OCI-LY3 (cell line): ENCODE measurements around the gene KCTD3.

Experiments
- H2AFZ ChIP-seq: fragments of 200-600, 300-600 bp; shearing (Covaris generic); 2 replicates; pipeline ENCODE4 v1.6.0; 2014; ENCODE audit warnings: antibody characterized with exemption, low read depth, low read length
- H3K27ac ChIP-seq: fragments of 200-600, 300-600 bp; sonication (generic); 2 replicates; pipeline ENCODE4 v1.5.1; 2014; ENCODE audit warnings: mild to moderate bottlenecking, low read length, moderate library complexity, mixed read lengths
- H3K27me3 ChIP-seq: fragments of 200-600, 300-600 bp; sonication (generic); 2 replicates; pipeline ENCODE4 v1.6.1; 2014; ENCODE audit warnings: low read depth, low read length, mixed read lengths
- H3K36me3 ChIP-seq: fragments of 200-600, 300-600 bp; sonication (generic); replicated peaks from 2 replicates; pipeline ENCODE3; 2014; ENCODE audit warnings: low read depth, low read length, mixed read lengths
- H3K4me1 ChIP-seq: fragments of 300-600, 200-600 bp; sonication (generic); 2 replicates; pipeline ENCODE4 v1.6.1; 2014; ENCODE audit warnings: low read length, mixed read lengths
- H3K4me2 ChIP-seq: fragments of 200-600, 300-600 bp; sonication (generic); 2 replicates; pipeline ENCODE4 v1.6.1; 2014; ENCODE audit warnings: low read length, mixed read lengths
- H3K4me3 ChIP-seq: fragments of 300-600, 200-600 bp; sonication (generic); 2 replicates; pipeline ENCODE4 v1.5.1; 2014; ENCODE audit warnings: antibody characterized with exemption, mild to moderate bottlenecking, low read length, moderate library complexity
- H3K79me2 ChIP-seq: fragments of 300-600, 200-600 bp; shearing (Covaris generic); 2 replicates; pipeline ENCODE4 v1.6.1; 2014; ENCODE audit warnings: mild to moderate bottlenecking, low read length, mixed read lengths
- H3K9ac ChIP-seq: fragments of 300-600, 200-600 bp; shearing (Covaris generic); 2 replicates; pipeline ENCODE4 v1.6.0; 2014; ENCODE audit warnings: mild to moderate bottlenecking, low read length, moderate library complexity
- H3K9me3 ChIP-seq: fragments of 200-600, 300-600 bp; shearing (Covaris generic); 2 replicates; pipeline ENCODE4 v1.6.1; 2014; ENCODE audit warnings: low read length, mixed read lengths; ENCODE audit not compliant: insufficient read depth
- H4K20me1 ChIP-seq: fragments of 200-600, 300-600 bp; sonication (generic); 2 replicates; pipeline ENCODE4 v1.6.1; 2016; ENCODE audit warnings: low read length, mixed read lengths; ENCODE audit not compliant: insufficient read depth
- EZH2phosphoT487 ChIP-seq: fragments of 200-600 bp; shearing (Covaris generic); IDR thresholded peaks from 2 replicates; pipeline ENCODE4 v1.6.1; 2018; ENCODE audit warnings: antibody characterized with exemption, mixed run types, low read depth
- TF ChIP-seq, protein P1 (sequence below): fragments of 200-600, 300-600 bp; sonication (generic); IDR thresholded peaks from 2 replicates; pipeline ENCODE4 v1.5.1; 2014; ENCODE audit warnings: antibody characterized with exemption, low read length, low read depth

KCTD3 gene

DNA sequence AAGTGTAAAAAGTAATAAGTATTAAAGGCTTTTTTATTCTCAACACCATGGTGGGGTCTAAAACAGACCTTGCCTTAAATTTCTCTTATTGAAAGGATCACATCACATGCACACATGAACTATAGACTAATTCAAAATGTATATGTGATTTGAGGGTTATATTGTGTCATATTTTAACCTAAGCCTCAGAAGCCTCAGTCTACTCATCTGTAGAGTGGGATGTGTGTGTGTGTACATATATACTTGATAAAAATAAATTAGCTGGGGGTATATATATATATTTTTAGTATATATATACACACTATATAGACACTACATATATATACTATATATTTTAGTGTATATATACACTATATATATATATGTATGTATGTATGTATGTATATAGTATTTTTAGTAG is 58.8 kb downstream of the KCTD3 start:
- H3K36me3 ChIP-seq, result peaks cover 15% of the 10 kb centered on the region
- no peak overlapping the region for H2AFZ ChIP-seq
- TF ChIP-seq, protein P1, sequence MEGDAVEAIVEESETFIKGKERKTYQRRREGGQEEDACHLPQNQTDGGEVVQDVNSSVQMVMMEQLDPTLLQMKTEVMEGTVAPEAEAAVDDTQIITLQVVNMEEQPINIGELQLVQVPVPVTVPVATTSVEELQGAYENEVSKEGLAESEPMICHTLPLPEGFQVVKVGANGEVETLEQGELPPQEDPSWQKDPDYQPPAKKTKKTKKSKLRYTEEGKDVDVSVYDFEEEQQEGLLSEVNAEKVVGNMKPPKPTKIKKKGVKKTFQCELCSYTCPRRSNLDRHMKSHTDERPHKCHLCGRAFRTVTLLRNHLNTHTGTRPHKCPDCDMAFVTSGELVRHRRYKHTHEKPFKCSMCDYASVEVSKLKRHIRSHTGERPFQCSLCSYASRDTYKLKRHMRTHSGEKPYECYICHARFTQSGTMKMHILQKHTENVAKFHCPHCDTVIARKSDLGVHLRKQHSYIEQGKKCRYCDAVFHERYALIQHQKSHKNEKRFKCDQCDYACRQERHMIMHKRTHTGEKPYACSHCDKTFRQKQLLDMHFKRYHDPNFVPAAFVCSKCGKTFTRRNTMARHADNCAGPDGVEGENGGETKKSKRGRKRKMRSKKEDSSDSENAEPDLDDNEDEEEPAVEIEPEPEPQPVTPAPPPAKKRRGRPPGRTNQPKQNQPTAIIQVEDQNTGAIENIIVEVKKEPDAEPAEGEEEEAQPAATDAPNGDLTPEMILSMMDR, result no peak
- TF ChIP-seq EZH2phosphoT487, result no peak

DNA sequence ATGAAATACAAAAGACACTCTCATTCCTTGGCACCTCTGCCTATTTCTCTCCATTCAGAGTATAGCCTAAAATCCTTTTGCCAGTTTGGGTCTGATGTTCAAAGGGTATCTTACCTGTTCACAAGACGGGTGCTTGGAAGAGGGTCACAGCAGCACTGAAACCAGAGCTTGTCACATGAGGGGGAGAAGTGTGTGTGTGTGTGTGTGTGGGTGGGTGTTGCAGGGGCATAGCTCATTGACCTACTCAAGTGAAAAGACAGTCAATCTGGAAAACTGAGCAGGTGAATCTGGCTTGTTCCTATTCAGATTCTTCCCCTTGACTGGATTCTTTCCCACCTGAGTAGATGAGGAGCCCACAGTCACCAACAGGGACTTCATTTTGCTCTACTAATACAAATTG is 63.9 kb downstream of the KCTD3 start:
- Histone ChIP-seq H3K27me3 (no peaks in the 10 kb centered on the region), H3K36me3 (no peaks in the 10 kb centered on the region), H3K27ac (no peak overlapping the region), H2AFZ (no peak overlapping the region), H3K9ac (no peak overlapping the region), H3K4me2 (no peak overlapping the region), H4K20me1 (no peaks in the 10 kb centered on the region), H3K4me3 (no peak overlapping the region), H3K9me3 (no peaks in the 10 kb centered on the region), H3K4me1 (no peaks in the 10 kb centered on the region), H3K79me2 (no peaks in the 10 kb centered on the region)
- TF ChIP-seq EZH2phosphoT487, result no peak
- TF ChIP-seq, protein P1, result no peak

More for the DNA sequence above, 58.8 kb downstream of the KCTD3 start:
- H3K79me2 ChIP-seq, result no peaks in the 10 kb centered on the region
- peaks cover 13% of the 10 kb centered on the region for H3K4me1 ChIP-seq
- no peak overlapping the region for H3K9ac ChIP-seq
- H4K20me1 ChIP-seq, result no peaks in the 10 kb centered on the region
- no peak overlapping the region for H3K4me2 ChIP-seq
- H3K9me3 ChIP-seq, result no peaks in the 10 kb centered on the region
- H3K27me3 ChIP-seq, result no peaks in the 10 kb centered on the region
- H3K4me3 ChIP-seq, result no peak overlapping the region
- H3K27ac ChIP-seq, result no peak overlapping the region

DNA sequence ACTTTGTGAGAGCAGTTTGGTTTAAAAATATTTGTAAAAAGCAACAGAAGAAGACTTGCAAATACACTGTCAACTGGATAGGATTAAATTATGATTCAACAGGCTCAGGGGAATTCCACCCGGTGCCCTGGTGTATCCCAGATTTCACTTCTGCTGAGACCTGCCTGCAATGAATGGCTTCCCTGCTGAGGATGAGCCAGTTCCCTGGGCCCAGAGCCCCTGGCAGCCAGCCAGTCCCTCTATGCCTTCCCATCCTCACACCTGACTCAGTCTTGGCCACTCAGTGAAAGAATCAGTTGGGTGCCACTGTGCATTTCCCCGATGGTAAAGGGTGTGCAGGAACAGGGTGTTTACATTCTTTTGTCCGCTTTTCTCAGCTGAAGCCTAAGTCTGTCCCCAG is 64.4 kb downstream of the KCTD3 start:
- Histone ChIP-seq H3K9me3 (no peaks in the 10 kb centered on the region), H3K9ac (no peak overlapping the region), H3K27me3 (no peaks in the 10 kb centered on the region), H3K4me1 (no peaks in the 10 kb centered on the region), H3K79me2 (no peaks in the 10 kb centered on the region), H4K20me1 (no peaks in the 10 kb centered on the region), H2AFZ (no peak overlapping the region), H3K36me3 (no peaks in the 10 kb centered on the region), H3K27ac (no peak overlapping the region), H3K4me3 (no peak overlapping the region), H3K4me2 (no peak overlapping the region)
- TF ChIP-seq, protein P1, result no peak
- TF ChIP-seq EZH2phosphoT487, result no peak

DNA sequence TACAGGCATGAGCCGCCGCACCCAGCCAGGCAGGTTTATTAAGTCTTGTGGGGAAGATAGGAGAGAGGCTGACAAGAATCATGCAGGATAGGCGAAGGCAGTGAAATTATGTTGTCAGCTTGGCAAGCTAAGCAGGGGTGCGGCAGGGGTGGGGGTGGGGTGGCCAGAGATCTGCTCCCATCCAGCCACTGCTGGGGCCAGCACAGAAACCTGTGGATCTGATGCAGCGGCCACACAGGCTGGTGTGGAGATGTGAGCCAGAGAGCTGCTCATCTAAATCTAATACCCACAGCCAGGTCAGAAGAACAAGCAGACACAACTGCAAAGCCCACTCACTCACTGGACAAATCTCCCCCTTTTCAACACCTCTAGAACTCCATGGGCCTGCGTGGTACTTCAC is 68.7 kb downstream of the KCTD3 start:
- Histone ChIP-seq H3K27ac (no peak overlapping the region), H2AFZ (no peak overlapping the region)

More for the DNA sequence above, 68.7 kb downstream of the KCTD3 start:
- Histone ChIP-seq H3K4me3 (no peak overlapping the region), H3K36me3 (no peaks in the 10 kb centered on the region), H3K4me1 (no peaks in the 10 kb centered on the region), H3K9ac (no peak overlapping the region), H4K20me1 (no peaks in the 10 kb centered on the region), H3K9me3 (no peaks in the 10 kb centered on the region), H3K27me3 (no peaks in the 10 kb centered on the region), H3K4me2 (no peak overlapping the region), H3K79me2 (no peaks in the 10 kb centered on the region)
- no peak for TF ChIP-seq EZH2phosphoT487
- TF ChIP-seq, protein P1, result no peak
